ENCODE measurements around the gene RHEBL1.

Gene RHEBL1

DNA sequence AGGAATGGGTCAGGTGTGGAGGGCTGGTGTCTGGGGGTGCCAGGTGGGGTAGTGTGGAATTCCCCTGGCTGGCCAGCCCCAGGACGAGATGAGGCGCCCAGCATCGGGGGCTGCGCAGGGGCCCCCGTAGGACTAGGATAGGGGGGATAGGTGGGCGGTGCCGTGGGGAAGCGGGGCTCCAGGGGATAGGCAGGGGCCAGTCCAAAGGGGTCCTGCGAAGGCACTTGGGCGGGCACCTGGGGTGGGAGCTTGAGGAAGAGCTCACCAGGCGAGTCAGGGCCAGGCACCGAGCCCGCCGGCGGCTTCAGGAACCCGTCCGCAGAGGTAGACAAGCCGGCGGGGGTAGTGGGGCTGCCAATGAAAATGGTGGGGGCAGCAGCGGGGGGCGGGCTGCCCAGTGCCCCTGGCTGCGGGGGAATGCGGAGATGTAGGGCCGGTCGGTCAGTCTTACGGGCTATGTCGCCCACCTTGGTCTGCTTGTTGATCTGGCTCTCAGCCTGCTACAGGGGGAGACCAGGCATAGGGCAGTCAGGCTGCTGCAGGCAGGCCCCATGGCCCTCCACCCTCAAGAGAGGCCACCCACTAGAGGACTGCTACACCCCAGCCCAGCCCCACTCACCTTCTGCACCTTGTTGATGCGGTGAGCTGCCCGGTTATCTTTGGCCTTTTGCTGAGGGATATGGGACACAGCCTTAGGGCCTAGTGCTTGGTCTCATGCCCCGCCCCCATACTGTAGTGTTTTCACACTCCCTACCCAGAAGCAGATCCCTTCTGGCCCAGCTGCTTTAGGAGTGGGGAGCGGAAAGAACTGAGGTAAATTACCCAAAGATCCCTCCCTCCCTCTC lies 28.5 kb downstream of the RHEBL1 start:
- H3K9me3 Mint-ChIP-seq, result no peaks in the 10 kb centered on the region
- no peak overlapping the region for H3K4me3 Mint-ChIP-seq
- H3K27me3 Mint-ChIP-seq (ENCODE audit: low read depth), result no peaks in the 10 kb centered on the region
- H3K27ac Mint-ChIP-seq, result no peak overlapping the region
- peaks cover 69% of the 10 kb centered on the region for H3K36me3 Mint-ChIP-seq (ENCODE audit: low read depth)
- H3K4me1 Mint-ChIP-seq (ENCODE audit: low read depth), result no peaks in the 10 kb centered on the region
- DNase-seq (ENCODE audit: low spot score), result no peak

DNA sequence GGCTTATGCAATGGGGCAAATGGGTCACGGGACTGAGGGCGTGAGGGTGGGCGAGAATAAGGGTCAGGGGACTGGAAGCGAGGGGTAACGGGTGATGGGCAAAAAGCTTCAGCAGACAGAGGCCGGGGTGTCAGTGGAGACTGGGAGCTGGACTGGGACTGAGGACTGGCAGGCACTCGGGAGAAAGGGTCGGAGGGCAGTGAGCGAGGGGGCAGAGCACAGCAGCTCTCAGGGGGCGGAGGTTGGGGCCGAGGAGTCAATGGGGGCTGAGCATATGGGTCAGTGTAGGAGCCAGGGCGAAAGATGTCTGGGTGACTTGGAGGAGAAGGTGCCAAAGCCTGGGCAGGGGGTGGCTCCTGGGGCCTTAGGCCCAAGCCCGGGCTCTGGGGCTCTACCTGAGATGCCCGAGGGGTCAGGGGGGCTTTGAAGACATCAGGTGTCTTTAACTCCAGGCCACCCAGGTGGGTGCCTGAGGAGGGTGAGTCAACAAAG lies 29.4 kb downstream of the RHEBL1 start:
- Mint-ChIP-seq H3K9me3 (no peaks in the 10 kb centered on the region), H3K36me3 (ENCODE audit: low read depth) (peaks cover 70% of the 10 kb centered on the region), H3K27me3 (ENCODE audit: low read depth) (no peaks in the 10 kb centered on the region), H3K4me1 (ENCODE audit: low read depth) (no peaks in the 10 kb centered on the region), H3K27ac (no peak overlapping the region), H3K4me3 (no peak overlapping the region)
- DNase-seq (ENCODE audit: low spot score), result no peak

DNA sequence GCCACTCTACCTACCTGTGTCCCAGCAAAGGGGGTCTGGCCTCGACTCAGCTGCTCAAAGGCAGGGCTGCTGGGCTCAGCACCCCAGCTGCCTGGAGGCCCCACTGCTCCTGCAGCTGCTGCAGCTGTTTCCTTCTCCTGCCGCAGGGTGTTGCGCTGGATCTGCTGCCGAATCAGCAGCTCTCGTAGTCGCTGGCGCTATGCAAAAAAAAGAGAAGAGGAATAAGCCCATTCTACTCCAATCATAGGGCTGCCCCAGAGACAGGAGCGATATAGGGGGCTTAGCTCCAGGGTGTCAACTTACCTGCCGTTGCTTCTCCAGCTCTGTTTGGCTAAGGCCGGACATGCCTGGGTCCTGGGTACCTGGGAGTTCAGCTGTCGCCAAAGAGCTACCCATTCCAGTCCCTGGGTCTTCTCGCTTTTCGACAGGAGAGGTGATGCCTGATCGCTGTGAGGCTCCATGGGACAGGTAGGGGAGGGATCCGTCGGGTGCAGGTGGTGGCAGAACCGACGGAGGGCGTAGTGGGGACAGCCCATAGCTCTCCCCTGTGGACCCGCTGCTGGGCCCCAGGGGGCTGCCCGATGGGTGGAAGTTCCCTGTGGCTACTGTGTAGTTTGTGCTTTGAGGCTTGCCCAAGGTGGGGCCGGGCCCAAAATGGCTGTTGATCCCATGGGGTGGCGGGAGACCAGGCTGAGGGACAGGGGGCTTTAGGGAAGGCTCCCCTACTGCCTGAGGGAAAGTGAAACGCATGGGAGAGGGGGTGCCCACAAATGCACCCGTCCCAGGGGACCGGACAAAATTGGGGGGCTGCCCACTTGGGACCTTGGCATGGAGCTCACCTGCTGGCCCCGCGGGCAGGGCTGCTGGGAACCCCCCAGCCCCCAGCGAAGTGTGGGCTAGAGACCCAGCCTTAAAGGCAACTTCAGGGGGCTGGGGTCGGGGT lies 30.1 kb downstream of the RHEBL1 start:
- Mint-ChIP-seq H3K4me3 (no peak overlapping the region), H3K36me3 (ENCODE audit: low read depth) (peaks cover 70% of the 10 kb centered on the region), H3K27me3 (ENCODE audit: low read depth) (no peaks in the 10 kb centered on the region), H3K9me3 (no peaks in the 10 kb centered on the region), H3K4me1 (ENCODE audit: low read depth) (no peaks in the 10 kb centered on the region), H3K27ac (no peak overlapping the region)
- DNase-seq (ENCODE audit: low spot score), result no peak

DNA sequence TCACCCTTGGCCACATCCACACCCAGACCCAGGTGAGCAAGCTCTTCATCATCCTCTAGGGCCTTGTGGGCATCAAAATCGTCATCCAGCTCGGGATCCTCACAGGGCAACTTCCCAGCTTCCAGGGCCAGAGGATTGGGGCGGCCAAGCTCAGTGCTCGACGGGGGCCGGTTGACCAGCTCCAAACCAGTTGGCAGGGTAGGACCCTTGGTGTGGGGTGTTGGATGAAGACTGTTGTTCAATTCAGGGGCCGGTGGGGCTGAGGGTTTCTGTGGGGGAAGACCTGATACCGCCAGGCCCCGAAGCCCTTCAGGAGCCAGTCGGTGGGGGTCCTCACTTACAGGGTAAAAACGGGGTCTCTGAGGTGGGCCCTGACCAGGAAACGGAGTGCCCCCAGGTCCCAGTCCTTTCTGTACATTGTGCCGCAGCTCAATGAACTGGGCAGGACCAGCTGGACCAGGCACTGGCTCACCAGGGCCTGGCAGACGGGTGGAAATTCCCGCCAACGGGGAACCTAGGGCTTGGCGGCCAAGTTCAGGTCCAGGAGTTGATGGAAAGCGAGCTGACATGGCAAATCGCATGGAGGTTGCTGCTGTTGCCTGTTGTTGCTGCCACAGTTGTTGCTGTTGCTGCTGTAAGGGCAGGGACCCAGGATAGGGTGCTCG lies 31.4 kb downstream of the RHEBL1 start:
- H3K36me3 Mint-ChIP-seq (ENCODE audit: low read depth), result peaks cover 67% of the 10 kb centered on the region
- no peak for DNase-seq (ENCODE audit: low spot score)

DNA sequence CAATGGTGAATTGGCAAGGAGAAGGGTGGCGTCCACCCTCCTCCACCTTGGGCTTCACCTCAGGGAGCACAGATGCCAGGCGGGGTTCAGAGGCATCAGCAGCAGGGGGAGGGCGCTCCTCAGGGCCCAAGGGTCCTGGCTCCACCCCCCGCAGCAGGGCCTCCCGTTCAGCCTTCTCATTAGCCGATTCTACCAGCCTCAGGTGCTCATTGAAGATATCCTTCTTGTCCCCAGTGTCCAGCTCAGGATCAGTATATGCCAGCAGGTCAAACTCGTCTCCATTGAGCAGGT lies 31.9 kb downstream of the RHEBL1 start:
- Mint-ChIP-seq H3K9me3 (no peaks in the 10 kb centered on the region), H3K27ac (no peak overlapping the region), H3K27me3 (ENCODE audit: low read depth) (no peaks in the 10 kb centered on the region), H3K4me1 (ENCODE audit: low read depth) (no peaks in the 10 kb centered on the region), H3K4me3 (no peak overlapping the region), H3K36me3 (ENCODE audit: low read depth) (peaks cover 63% of the 10 kb centered on the region)
- DNase-seq (ENCODE audit: low spot score), result no peak

More for the DNA sequence above, 31.4 kb downstream of the RHEBL1 start:
- Mint-ChIP-seq H3K4me1 (ENCODE audit: low read depth) (no peaks in the 10 kb centered on the region), H3K27ac (no peak overlapping the region), H3K9me3 (no peaks in the 10 kb centered on the region), H3K4me3 (no peak overlapping the region), H3K27me3 (ENCODE audit: low read depth) (no peaks in the 10 kb centered on the region)

DNA sequence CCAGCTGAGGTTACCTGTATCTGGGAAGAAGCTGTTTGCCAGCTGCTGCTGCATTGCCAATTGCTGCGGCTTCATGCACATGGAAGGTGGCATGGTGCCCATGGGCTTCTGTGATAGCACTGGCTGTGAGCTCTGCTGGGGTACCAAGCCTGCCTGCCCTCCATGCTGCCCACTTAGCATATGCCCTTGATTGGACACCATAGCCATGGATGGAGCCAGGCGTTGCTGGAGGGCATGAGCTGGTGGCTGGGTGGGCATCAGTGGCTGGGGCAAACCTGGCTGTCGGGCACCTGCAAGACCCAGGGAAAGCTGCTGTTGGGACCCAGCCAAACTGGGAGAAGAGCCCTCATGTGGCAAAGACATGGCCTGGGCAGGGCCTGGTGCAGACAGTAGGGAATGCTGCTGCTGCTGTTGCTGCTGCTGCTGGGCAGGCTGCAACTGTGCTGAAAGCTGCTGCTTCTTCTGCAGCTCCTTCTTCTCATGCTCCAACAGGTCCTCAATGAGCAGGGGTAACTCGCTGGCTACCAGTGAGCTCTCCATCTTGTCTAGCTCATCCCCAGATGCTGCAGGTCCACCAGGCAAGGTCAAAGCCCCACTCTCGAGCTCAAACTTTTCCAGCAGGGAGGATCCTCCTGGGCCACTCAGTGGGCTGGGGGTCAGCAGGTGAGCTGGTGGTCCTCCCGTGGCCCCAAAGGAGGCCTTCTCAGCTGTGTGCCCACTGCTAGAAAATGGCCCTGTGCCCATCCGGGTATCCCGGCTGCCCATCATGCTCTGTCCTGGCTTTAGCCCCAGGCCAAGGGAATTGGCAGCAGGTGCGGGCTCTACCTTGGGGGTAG lies 32.5 kb downstream of the RHEBL1 start:
- Mint-ChIP-seq H3K9me3 (no peaks in the 10 kb centered on the region), H3K4me3 (no peak overlapping the region), H3K36me3 (ENCODE audit: low read depth) (peaks cover 64% of the 10 kb centered on the region), H3K27ac (no peak overlapping the region), H3K4me1 (ENCODE audit: low read depth) (no peaks in the 10 kb centered on the region), H3K27me3 (ENCODE audit: low read depth) (no peaks in the 10 kb centered on the region)
- DNase-seq (ENCODE audit: low spot score), result no peak

DNA sequence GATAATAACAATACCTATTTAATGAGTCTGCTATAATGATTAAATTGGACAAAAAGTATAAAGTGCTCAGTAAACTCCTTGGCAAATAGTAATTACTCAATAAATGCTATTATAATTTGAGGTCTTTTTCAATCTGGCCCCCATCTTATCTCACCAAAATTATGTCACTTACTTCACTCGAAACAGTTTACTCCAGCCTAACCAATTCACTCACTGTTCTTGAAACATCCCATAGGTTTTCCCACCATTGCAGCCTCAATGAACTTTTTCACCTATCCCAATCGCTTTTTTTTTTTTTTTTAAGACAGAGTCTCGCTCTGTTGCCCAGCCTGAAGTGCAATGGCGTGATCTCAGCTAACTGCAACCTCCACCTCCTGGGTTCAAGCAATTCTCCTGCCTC lies 33.8 kb downstream of the RHEBL1 start:
- DNase-seq (ENCODE audit: low spot score), result no peak

DNA sequence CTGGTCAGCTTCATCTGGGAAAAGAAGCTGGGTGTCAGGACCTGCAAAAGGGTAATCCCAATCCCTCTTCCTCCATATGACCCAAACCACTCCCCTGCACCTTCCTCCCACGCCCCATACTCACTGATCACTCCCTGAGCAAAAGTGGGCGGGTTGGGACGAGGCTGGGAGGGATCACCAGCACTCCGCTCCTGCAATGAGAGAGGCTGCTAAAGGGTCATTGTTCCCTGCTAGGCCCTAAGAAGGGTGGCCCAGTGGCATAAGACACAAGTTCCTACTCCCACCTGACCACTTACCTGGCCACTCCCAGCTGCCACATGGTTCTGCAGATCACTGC lies 35.5 kb downstream of the RHEBL1 start:
- Mint-ChIP-seq H3K9me3 (no peaks in the 10 kb centered on the region), H3K36me3 (ENCODE audit: low read depth) (peaks cover 54% of the 10 kb centered on the region), H3K27ac (no peak overlapping the region), H3K4me3 (no peak overlapping the region), H3K4me1 (ENCODE audit: low read depth) (no peaks in the 10 kb centered on the region), H3K27me3 (ENCODE audit: low read depth) (no peaks in the 10 kb centered on the region)
- DNase-seq (ENCODE audit: low spot score), result no peak

More for the DNA sequence above, 33.8 kb downstream of the RHEBL1 start:
- no peaks in the 10 kb centered on the region for H3K27me3 Mint-ChIP-seq (ENCODE audit: low read depth)
- H3K9me3 Mint-ChIP-seq, result no peaks in the 10 kb centered on the region
- H3K27ac Mint-ChIP-seq, result no peak overlapping the region
- H3K4me3 Mint-ChIP-seq, result no peak overlapping the region
- H3K4me1 Mint-ChIP-seq (ENCODE audit: low read depth), result no peaks in the 10 kb centered on the region
- H3K36me3 Mint-ChIP-seq (ENCODE audit: low read depth), result peaks cover 59% of the 10 kb centered on the region

DNA sequence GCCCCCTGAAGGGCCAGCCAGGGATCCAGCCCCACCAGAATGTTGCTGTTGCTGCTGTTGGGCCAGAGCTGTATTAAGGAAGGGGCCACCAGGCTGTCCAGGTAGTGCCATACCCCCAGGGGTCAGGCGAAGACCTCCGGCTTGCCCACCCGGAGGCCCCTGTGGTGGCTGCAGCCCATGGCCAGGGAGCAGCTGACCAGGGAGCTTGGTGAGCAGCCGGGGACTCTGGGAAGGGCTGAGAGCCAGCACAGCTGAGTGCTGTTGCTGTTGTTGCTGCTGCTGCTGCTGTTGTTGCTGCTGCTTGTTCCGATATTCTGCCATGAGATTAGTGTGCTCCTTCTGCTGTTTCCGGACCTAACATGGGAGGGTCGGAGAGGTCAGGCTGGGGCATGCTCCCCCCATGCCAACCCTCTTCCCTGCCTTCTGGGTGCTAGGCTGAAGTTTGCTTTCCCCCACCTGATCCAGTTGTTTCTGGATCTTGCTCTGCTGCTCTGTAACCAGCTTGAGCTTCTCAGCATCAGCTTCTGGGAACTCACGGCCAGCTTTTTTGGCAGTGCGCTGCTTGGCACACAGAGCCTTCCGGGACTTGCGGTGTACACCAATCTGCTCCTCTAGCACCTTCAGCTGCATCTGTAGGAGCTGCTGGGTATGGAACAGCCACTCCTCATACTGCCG lies 36.0 kb downstream of the RHEBL1 start:
- Mint-ChIP-seq H3K27ac (no peak overlapping the region), H3K27me3 (ENCODE audit: low read depth) (no peaks in the 10 kb centered on the region), H3K36me3 (ENCODE audit: low read depth) (peaks cover 56% of the 10 kb centered on the region), H3K9me3 (no peaks in the 10 kb centered on the region), H3K4me3 (no peak overlapping the region), H3K4me1 (ENCODE audit: low read depth) (no peaks in the 10 kb centered on the region)
- no peak for DNase-seq (ENCODE audit: low spot score)

DNA sequence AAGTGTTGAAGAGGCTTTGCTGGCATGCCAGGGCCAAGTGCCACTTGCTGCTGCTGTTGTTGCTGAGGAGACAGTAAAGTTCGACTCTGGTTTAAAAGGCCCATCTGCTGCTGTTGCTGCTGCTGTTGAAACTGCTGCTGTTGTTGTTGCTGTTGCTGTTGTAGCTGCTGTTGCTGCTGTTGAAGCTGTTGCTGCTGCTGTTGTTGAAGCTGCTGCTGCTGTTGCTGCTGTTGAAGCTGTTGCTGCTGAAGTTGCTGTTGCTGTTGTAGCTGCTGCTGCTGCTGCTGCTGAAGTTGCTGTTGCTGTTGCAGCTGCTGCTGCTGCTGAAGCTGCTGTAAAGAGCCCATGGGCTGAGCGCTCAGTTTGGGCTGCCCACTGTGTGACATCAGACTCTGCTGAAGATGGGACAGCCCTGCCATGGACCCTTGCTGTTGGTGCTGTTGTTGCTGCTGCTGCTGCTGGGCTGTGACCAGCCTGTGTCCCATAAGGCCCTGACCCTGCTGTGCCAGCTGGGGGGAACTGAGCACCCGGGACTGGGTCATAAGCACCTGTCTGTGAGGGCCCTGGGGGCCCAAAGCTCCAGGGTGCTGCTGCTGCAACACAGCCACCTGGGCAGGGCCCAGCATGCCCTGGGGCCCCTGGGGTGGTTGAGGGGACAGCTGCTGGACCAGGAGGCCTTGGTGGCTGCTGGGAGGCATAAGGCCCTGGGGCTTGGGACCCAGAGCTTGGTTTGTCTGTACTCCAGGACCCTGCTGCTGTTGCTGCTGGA lies 36.9 kb downstream of the RHEBL1 start:
- no peaks in the 10 kb centered on the region for H3K9me3 Mint-ChIP-seq
- no peaks in the 10 kb centered on the region for H3K27me3 Mint-ChIP-seq (ENCODE audit: low read depth)
- H3K27ac Mint-ChIP-seq, result no peak overlapping the region
- no peak overlapping the region for H3K4me3 Mint-ChIP-seq
- DNase-seq (ENCODE audit: low spot score), result no peak
- H3K4me1 Mint-ChIP-seq (ENCODE audit: low read depth), result no peaks in the 10 kb centered on the region
- peaks cover 55% of the 10 kb centered on the region for H3K36me3 Mint-ChIP-seq (ENCODE audit: low read depth)

DNA sequence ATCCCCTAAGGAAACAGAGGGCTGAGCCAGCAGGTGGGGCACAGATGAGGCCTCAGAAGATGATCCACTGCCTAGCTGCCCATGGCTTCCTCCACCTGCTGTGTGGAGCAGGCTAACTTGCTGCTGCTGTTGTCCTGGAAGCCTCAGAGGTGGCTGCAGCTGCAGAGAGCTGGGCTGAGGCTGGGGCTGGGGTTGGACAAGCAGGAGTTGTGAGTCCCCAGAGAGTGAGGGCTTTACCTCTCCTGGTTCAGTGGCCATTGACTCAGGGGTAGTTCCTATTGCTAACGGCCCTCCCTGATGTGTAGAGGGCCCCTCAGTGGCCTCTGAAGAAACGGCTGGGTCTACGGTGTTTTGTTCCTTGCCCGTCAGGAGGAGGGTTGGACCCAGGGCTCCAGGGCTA lies 37.5 kb downstream of the RHEBL1 start:
- no peak overlapping the region for H3K4me3 Mint-ChIP-seq
- DNase-seq (ENCODE audit: low spot score), result no peak
- H3K9me3 Mint-ChIP-seq, result no peaks in the 10 kb centered on the region
- peaks cover 57% of the 10 kb centered on the region for H3K36me3 Mint-ChIP-seq (ENCODE audit: low read depth)
- no peaks in the 10 kb centered on the region for H3K27me3 Mint-ChIP-seq (ENCODE audit: low read depth)
- H3K27ac Mint-ChIP-seq, result no peak overlapping the region
- H3K4me1 Mint-ChIP-seq (ENCODE audit: low read depth), result no peaks in the 10 kb centered on the region

DNA sequence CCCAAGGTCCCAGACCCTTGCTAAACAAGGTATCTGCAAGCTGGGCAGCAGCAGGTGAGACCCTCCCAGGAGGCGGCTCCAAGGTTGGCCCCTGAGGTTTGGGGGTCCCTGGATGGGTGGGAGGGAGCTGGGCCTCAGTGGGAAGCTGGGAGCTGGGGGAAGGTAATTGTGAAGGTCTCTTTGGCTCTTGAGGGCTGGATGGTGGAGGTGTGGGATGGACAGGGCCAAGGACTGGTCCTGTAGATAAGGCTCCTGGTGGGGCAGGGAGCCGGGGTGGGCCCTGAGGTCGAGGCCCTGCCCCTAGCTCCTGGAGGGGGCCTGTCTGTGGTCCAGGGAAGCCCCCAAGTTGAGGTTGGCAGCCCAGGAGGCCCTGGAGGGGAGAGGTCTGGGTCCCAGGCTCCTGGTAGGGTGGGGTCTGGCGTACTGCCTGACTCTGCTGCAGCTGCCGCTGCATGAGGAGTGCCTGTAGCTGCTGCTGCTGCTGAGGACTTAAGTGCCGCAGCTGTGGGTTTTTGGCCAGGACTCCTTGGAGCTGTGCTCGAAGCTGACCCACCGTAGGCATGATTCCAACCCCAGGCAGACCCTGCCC lies 38.1 kb downstream of the RHEBL1 start:
- H3K27me3 Mint-ChIP-seq (ENCODE audit: low read depth), result no peaks in the 10 kb centered on the region
- H3K27ac Mint-ChIP-seq, result no peak overlapping the region
- DNase-seq (ENCODE audit: low spot score), result no peak
- no peaks in the 10 kb centered on the region for H3K9me3 Mint-ChIP-seq
- H3K4me3 Mint-ChIP-seq, result no peak overlapping the region
- no peaks in the 10 kb centered on the region for H3K4me1 Mint-ChIP-seq (ENCODE audit: low read depth)
- peaks cover 53% of the 10 kb centered on the region for H3K36me3 Mint-ChIP-seq (ENCODE audit: low read depth)

Data from T-helper 2 cell treated with Interferon-gamma antibody and Interleukin-4, amounts not matched to agents 5 μg/mL and 100 μg/mL, for 36 hours (primary cell).